SW 1271 (cell line): ENCODE measurements around the gene CROCC.
A peak's percentile ranks its signal among the peaks of the same experiment; 100 is the strongest.
"Not testable (repeated sequence)": the region's sequence is repeated elsewhere in the genome, so short reads cannot be mapped to it uniquely, and the experiment has no call there.

Experiments used
- DNase-seq, 2 experiments: peaks; one replicate each; lab custom pipeline; 2025; lab: John Stamatoyannopoulos, UW

The CROCC gene

DNA sequence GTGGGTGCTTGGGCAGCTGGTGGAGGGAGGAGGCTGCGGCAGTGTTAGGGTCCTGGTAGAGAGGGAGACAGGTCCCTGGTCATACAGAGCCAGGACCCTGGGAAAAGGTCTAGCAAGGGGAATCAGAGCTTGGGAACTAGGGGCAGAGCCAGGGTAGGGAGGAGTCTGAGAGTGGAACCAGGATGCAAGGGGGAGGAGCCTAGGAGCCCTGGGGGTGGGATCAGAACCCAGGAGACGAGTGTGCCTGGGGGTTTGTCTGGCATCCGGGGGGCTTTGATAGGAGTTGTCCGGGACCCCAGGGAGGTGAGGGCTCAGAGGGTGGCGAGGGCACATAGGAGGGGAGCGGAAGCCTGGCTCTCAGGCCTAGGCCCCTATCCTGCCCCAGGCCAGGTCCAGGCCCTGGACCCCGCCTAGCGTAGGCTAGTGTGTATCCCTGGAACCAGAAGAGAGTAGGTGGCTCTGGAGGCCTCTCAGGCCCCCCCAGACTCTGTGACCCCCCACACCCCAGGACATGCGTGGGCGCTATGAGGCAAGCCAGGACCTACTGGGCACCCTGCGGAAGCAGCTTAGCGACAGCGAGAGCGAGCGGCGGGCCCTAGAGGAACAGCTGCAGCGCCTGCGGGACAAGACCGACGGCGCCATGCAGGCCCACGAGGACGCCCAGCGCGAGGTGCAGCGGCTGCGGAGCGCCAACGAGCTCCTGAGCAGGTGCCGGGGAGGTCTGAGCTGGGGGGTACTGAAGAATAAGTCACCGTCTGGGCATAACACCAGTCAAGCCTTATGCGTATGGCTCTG is 17.9 kb downstream of the CROCC start:
- not testable (repeated sequence) for DNase-seq

DNA sequence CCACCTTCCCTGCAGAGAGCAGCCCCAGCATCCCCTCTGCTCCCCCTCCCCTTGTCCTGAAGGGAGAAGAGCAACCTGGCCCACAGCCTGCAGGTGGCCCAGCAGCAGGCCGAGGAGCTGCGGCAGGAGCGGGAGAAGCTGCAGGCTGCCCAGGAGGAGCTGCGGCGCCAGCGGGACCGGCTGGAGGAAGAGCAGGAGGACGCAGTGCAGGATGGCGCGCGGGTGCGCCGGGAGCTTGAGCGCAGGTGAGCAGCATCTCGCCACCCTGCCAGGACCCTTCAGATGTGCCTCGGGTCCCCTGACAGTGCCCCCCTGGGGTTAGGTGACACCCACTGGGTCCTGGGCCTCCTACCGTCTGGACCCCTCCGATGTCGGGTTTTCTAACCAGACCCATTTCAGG is 22.3 kb downstream of the CROCC start:
- DNase-seq: no peak

DNA sequence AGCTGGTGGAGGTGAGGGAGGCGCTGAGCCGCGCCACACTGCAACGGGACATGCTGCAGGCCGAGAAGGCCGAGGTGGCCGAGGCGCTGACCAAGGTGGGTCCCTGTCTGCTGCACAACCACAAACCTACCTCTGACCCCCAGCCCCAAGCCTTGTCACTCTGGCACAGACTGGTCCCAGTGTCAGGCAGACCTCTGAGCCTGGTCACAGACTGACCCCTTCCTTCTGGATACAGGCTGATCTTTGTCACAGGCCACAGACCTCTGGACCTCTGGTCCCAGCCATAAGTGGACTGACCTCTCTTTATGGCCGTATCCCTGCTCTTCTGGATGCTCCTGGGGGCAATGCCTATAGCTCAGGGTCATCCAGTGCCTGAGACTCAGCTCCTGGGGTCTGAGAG is 23.8 kb downstream of the CROCC start:
- DNase-seq: not testable (repeated sequence)

DNA sequence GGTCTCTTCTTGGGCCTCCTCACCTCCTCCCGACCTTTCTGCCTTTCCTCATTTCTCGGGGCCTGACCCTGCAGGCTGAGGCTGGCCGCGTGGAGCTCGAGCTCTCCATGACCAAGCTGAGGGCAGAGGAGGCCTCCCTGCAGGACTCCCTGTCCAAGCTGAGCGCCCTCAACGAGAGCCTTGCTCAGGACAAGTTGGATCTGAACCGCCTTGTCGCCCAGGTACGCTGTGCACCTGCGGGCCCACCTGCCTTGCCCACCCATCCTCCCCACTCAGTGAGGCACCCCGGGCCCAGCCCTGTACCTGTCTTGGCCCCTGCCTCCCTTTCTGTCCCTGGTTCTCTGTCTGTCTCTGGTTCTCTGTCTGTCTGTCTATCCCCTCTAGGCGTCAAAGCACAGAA is 24.5 kb downstream of the CROCC start:
- DNase-seq: not testable (repeated sequence)

DNA sequence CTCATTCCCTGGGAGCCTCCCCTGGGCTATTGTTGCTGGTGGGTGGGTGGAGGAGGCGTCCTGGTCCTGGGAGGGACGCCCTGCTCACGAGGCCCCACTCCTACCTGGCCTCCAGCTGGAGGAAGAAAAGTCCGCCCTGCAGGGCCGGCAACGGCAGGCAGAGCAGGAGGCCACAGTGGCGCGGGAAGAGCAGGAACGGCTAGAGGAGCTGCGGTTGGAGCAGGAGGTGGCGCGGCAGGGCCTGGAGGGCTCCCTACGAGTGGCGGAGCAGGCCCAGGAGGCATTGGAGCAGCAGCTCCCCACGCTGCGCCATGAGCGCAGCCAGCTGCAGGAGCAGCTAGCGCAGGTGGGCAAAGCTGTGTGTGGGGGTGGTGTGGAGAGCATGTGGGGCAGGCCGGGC is 24.9 kb downstream of the CROCC start:
- DNase-seq: no peak

DNA sequence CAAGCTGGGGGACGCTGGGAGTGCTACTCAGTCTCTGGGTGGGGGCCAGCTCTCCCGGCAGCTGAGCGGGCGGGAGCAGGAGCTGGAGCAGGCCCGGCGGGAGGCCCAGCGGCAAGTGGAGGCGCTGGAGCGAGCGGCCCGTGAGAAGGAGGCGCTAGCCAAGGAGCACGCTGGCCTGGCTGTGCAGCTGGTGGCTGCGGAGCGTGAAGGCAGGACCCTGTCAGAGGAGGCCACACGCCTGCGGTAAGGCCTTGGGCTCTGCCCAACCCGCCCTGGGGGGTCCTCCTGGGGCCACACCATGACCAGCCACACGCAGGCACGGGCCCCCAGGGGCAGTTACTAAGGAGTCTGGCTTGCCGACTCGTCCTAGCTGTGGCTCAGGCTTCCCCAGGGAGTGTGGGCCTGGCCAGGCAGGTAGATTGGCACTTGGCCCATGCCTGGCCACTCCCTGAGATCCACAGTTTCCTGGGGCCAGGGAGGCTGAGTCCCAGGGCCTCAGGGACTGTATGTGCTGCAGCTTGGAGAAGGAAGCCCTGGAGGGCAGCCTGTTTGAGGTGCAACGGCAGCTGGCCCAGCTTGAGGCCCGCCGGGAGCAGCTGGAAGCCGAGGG is 26.7 kb downstream of the CROCC start:
- DNase-seq: not testable (repeated sequence)

DNA sequence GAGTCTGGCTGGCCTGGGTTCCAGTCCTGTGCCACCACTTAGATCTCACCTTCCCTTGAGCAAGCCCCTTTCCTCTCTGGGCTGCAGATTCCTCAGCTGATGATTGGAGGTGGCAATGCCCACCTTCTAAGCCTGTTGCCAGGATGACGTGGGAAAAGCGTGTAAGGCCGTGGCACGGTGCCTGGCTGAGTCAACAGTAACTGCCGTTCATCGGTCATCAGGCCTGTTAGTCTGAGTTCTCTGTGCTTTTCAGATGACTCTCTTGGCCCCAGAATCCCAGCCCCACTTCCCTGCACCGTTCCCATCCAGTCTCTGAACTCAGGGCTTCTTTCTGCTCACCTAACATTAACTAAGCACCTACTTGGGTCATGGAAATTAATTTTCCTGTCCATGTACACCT is 27.3 kb downstream of the CROCC start:
- DNase-seq: not testable (repeated sequence)

DNA sequence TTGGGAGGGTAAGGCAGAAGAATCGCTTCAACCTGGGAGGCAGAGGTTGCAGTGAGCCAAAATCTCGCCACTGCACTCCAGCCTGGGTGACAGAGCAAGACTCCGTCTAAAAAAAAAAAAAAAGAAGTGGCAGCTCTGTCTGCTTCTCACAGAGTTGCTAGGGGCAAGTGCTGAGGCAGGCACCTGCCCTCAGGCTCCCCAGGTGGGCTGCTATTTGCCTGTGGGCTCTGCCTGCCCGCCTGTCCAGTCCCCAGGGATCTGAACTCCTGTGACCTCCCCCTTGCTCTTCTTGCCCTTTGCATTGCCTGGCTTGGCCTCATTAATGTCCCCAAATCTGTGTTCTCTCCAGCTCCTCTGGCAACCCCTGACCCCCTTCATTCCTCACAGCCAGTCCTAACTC is 30.6 kb downstream of the CROCC start:
- DNase-seq: not testable (repeated sequence)

DNA sequence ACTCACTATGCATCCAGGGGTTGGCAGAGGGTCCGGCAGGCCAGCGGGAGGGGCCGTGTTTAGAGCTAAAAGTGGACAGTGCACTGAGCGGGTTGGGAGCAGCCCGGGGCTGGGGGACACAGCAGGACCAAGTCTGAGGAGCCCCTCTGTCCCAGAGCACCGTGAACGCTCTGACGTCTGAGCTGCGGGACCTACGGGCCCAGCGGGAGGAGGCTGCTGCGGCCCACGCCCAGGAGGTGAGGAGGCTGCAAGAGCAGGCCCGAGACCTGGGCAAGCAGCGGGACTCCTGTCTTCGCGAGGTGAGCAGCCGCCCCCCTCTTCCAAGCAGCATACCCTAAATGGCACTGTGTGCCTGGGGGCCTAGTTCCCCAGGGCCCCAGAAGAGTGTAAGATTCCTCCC is 32.8 kb downstream of the CROCC start:
- no peak for DNase-seq

DNA sequence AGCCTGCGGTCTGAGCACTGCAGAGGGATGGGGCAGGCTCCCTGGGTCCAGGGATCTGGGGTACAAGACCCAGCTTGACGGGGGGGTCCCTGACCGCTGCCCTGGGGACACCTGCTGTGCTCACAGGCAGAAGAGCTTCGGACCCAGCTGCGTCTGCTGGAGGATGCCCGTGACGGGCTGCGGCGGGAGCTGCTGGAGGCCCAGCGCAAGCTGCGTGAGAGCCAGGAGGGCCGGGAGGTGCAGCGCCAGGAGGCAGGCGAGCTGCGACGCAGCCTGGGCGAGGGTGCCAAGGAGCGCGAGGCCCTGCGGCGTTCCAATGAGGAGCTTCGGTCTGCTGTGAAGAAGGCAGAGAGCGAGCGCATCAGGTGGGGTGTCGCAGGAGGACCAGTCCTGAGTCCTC is 33.5 kb downstream of the CROCC start:
- DNase-seq: no peak

DNA sequence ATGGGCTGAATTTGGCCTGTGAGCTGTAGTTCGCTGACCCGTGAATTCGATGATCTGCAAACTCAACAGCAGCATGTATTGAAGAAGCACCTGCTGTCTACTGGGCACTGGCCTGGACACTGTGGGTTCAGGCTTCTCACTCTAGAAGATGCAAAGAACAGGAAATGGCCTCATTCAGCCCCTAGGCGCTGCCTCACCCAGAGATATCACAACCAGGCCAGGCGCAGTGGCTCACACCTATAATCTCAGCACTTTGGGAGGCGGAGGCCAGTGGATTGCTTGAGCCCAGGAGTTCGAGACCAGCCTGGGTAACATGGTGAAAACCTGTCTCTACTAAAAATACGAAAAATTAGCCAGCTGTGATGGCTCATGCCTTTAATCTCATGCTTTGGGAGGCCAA is 35.0 kb downstream of the CROCC start:
- no peak for DNase-seq

DNA sequence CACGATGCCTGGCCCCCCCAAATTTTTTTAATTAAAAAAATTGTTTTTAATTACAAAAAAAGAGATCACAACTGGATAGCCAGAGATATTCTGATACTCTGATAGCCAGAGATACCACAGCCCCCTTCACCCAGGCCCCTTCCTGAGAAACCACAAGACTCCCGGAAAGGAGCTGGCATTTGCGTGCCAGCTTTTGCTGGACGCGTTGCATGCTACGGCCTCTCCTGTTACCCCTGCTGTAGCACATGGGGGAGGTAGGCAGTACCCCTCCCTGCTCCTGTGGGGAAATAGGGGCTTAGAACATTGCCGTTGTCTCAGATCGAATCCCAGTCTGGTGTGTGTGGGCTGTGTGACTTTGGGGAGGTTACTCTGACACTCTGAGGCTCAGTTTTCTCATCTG is 36.0 kb downstream of the CROCC start:
- DNase-seq: no peak

DNA sequence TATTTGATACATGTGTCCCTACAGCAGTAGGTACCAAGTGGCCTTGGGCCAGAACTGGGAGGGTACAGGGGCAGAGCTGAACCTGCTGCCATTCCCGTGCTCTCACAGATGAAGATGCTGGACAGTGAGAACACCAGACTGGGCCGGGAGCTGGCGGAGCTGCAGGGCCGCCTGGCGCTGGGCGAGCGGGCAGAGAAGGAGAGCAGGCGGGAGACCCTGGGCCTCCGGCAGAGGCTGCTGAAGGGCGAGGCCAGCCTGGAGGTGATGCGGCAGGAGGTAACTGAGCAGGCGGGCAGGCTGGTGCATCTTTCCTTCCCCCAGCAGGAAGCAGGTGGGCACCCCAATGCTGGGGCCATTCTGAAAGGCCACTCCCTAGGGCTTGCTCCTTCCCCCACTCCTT is 36.7 kb downstream of the CROCC start:
- DNase-seq: no peak

DNA sequence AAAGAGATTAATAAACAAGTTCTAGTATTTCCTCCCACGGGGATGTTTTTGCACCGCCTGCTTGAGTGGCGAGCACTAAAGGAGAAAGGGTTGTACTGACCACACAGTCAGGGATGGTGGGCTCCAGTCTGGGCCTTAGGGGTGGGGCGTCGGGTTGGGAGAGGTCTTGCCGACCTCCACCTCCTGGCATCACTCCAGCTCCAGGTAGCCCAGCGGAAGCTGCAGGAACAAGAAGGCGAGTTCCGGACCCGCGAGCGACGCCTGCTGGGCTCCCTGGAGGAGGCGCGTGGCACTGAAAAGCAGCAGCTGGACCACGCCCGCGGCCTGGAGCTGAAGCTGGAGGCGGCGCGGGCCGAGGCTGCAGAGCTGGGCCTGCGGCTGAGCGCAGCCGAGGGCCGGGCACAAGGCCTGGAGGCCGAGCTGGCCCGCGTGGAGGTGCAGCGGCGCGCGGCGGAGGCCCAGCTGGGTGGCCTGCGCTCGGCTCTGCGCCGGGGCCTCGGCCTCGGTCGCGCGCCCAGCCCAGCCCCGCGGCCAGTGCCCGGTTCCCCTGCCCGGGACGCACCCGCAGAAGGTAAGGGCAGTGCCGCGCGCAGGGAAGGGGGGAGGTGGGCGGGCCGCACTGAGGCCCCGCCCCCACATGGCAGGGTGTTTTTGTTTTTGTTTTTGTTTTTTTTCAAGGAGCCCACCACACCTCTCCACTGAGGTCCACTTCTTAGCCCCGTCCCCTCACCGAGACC is 39.0 kb downstream of the CROCC start:
- DNase-seq: peak; percentile 42 to 73

DNA sequence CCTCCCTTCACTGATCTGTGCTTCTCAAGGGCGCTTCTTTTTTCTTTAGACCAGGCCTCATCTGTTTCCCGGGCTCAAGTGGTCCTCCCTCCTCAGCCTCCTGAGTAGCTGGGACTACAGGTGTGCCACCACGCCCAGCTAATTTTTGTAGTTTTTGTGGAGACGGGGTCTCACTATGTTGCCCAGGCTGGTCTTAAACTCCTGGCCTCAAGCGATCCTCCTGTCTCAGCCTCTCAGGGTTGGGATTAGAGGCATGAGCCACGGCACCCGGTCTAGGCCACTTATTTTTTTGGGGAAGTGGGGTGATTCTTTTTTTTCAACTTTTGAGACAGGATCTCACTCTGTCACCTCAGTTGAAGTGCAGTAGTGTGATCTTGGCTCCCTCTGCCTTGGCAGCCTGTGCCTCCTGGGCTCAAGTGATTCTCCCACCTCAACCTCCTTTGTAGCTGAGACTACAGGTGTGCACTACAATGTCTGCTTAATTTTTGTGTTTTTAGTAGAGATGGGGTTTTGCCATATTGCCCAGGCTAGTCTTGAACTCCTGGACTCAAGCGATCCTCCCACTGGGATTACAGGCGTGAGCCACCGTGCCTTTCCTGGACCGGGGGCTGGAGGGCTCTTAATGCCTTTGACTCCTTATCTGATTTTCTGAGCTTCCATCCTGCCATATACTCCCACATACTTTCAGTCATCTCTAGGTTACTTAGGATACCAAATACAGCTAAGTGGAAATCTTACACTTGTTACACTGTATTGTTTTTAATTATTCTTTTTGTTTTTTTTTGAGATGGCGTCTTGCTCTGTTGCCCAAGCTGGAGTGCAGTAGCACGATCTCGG is 39.8 kb downstream of the CROCC start:
- no peak for DNase-seq

DNA sequence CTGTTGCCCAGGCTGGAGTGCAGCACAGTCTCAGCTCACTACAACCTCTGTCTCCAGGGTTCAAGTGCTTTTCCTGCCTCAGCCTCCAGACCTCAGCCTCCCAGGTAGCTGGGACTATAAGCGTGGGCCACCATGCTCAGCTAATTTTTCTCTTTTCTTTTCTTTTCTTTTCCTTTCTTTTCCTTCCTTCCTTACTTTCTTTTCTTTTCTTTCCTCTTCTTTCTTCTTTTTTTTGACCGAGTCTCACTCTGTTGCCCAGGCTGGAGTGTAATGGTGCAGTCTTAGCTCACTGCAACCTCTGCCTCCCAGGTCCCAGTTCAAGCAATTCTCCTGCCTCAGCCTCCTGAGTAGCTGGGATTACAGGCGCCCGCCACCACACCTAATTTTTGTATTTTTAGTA is 42.4 kb downstream of the CROCC start:
- not testable (repeated sequence) for DNase-seq

DNA sequence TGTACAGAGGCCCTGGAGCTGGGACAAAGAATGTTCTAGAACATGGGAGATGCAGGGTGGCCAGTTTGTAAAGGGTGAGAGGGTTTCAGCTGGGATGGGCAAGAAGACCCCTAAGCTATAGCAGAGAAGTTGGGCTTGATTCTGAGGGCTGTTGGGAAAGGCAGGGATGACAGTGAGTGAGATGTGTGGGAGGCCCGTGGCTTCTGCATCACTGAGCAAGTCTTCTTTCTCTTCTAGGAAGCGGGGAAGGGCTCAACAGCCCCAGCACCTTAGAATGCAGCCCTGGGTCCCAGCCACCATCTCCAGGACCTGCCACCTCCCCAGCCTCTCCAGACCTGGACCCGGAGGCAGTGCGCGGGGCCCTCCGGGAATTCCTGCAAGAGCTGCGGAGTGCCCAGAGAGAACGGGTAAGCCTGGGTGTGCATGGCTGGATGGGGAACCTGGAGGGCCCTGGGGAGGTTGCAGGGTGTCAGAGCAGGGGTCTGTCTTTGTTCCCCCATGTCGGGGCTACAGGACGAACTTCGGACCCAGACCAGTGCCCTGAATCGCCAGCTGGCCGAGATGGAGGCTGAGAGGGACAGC is 43.8 kb downstream of the CROCC start:
- DNase-seq: no peak

DNA sequence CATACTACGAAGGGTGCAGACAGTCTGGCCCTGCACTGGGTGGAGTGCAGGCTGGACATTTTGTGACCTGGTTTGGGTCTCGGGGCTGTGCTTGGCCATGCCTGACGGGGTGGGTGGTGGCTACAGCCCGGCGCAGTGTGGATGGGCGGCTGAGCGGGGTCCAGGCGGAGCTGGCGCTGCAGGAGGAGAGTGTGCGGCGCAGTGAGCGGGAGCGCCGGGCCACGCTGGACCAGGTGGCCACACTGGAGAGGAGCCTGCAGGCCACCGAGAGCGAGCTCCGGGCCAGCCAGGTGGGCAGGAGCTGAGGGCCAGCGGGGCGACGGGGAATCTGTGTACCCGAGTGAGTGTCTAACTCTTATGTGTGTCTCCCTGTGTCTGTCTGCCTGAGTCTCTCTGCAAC is 44.6 kb downstream of the CROCC start:
- no peak for DNase-seq

DNA sequence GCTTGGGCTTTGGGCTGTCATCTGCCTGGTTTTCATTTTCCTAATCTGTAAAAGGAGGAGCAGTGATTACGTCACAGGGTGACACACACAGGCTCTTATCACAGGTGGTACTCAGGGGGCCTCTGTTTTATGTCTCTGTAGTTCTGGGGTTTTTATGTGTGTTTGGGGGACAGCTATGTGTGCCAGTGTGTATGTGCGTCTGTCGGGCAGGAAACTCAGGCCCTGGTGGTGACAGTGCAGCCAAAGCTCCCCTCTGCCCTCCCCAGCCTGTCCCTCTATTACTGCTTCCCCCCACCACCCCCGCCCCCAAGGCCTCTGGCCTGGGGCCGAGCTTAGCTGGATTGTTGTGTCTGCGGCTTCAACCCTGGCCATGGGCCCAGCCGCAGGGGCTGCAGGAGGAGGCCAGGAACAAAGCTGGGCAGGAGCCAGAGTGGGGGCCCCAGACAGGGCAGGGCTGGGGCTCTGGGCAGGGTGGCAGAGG is 45.4 kb downstream of the CROCC start:
- no peak for DNase-seq

DNA sequence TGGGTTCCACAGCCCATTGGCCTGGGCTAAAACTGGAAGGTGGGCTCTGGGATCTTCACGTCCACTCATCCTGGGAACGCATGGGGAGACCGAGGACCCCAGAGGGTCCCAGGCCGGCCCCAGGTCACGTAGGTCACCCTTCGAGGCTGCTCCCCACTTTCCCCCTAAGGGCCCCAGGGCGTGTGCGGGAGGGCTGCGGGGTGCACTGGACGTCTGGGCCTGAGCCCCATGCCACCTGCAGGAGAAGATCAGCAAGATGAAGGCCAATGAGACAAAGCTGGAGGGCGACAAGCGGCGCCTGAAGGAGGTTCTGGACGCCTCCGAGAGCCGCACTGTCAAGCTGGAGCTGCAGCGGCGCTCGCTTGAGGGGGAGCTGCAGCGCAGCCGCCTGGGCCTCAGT is 46.2 kb downstream of the CROCC start:
- no peak for DNase-seq

DNA sequence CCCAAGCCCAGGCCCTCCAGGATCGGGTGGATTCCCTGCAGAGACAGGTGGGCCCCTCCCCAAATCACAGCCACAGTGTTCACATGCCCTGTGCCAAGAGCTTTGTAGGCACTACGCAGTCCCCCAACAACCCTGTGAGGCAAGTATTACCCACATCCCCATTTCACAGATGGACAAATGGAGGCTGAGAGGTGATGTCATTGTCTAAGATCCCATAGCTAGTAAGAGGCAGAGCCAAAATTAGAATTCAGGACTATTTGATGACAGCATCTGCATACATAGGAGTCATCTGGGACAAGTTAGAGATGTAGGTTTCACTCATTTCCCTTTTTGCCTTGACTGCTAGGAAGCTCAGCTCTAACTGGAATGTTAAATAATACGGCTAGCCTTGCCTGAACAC is 46.6 kb downstream of the CROCC start:
- no peak for DNase-seq
